ENCODE results near the gene GATAD2B.
"Not testable (repeated sequence)": the region's sequence is repeated elsewhere in the genome, so short reads cannot be mapped to it uniquely, and the experiment has no call there.

The GATAD2B gene

DNA sequence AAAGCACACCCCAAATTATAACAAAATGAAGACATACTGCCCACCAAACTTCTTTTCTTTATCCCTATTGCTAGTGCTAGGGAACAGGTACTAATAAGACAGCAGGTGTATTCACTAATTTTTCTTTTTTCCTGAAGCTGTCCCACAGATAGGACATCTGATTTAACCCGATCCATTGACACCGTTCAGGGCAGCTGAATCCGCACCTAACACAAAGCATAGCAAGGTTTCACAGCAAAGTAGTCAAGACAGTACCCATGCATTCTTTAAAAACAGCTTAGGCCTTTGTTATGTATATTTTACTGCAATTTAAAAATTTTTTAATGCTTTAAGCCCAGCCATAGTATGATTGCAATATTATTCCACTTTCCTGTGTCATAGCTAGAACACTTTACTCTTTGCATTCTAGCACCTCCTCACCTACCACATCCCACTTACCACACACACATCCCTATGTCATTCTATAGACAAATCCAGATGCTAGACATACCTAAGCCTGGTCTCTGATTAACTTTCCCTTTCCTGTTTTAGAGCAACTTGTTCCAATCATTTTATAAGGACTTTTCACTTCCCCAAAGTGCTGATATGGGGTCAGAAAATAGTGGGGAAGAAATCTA lies 40.4 kb downstream of the GATAD2B start:
- DNase-seq: no peak

DNA sequence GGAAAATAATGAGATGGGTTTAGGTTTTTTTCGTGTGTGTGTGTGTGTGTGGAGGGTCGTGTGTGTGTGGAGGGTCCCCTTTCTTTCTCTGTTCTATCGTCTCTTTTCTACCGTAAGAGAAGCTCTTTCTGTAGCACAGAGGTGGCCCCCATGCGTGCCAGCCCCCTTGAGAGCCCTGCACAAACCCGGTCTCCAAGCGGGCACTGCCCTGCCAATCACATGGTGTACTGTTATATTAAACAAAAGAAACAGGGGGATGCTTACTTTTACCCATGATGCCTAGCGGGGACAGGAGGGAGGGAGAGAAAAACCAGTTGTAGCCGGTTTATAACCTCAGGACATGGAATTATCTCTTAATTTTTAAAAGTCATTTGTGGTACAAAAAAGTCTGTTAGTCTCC lies 41.0 kb downstream of the GATAD2B start:
- DNase-seq: peak; percentile 54

- DNase-seq: peak; percentile 91
Measured at GRCh38 chr1:153880962-153881361, 41.8 kb downstream of the GATAD2B start.

GRCh38 chr1:153880024-153880423 lies 42.7 kb downstream of the GATAD2B start:
- DNase-seq: no peak

DNA sequence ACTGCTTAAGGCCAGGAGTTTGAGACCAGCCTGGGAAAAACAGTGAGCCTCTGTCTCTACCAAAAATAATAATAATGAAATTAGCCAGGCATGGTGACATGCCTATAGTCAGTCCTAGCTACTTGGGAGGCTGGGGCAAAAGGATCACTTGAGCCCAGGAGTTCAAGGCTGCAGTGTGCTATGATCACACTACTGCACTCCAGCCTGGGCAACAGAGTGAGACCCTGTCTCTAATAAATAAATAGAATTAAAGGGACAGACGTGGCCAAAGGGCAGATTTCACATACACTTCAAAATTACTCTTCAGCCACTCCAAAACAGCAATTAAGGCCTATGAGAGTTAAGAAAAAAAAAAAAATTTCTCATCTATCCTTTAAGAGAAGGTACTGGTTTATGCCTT lies 45.7 kb downstream of the GATAD2B start:
- DNase-seq: no peak

DNA sequence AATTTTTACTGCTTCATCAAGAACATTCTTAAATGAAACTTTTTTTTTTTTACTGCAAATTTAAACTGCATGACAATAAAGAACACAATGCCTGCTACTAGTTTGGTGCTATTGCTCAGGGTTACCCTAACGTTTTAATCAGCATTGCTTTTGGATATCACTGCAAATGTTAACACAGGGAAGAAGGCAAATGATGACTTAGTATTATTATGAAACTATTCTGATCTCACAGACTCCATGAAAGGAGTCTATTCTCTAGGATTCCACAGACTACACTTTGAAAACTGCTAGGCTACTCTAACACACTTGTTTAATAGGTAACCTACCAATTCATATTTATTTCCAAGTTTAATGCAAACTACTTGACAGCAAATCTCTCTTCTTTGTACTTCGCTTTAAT lies 49.8 kb downstream of the GATAD2B start:
- no peak for DNase-seq

DNA sequence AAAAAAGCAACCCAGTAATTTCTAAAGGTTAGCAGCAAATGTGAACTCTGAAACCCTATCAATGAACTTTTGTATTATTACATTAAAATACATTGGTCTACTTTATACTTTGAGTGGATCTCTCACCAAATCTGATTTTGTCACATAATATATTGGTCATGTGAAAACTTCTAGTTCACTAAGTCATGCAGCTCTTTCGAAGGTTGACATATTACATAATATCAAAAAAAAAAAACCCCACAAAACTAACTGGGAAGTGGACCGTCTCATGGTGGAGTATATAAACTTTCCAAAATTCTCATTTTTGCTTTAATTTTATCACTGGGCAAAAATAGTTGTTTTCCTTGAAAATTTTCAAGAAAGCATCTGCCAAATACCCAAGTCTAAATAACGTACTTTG lies 50.4 kb downstream of the GATAD2B start:
- no peak for DNase-seq

DNA sequence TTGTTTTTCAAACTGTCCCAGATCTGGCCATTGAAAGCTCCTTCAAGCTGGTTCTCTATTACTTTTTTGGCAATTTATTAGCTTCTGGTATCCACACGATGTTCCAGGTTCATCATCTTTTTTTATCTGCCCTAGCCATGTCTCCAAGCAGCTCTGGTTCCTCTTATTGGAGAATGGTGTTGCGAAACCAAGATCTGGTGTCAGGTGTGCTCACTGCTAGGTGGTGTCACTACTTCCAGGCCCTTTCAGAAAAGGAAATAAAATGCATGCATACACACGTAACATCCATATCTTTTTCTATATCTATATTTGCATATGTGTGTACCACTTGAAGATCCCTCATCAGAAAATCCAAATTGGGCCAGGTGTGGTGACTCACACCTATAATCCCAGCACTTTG lies 53.3 kb downstream of the GATAD2B start:
- DNase-seq: no peak

DNA sequence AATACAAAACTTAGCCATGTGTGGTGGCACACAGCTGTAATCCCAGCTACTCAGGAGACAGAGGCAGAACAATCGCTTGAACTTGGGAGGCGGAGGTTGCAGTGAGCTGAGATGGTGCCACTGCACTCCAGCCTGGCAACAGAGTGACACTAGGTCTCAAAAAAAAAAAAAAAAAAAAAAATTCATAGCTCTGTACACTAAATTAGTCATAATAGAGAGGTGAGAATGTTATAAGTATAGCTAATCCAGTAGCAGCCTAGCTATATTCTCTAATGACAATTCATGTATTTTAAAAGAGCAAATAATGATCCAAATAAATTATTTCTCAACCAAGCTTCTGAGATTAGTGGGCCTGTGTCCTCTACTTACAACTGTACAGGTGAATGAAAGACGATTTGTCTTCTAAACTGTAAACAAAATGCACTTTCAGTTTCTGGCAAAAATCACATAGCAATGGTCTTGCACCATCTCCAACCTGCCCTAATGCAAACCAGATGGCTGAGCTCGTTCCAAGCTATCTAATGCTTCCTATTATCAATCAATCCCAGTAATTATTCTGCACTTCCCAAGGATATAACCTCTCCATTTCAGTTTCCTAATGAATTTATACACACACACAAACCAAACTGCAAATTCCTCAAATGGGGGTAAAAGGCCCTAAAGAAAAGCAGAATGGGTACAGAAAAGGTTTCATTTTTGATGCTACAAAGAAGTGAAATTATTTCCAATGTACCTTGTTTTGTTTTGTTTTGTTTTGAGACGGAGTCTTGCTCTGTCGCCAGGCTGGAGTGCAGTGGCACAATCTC lies 56.5 kb downstream of the GATAD2B start:
- DNase-seq: no peak

GRCh38 chr1:153860285-153860684 lies 62.5 kb downstream of the GATAD2B start:
- no peak for DNase-seq

GRCh38 chr1:153857505-153857904 lies 65.3 kb downstream of the GATAD2B start:
- no peak for DNase-seq

GRCh38 chr1:153856763-153857162 lies 66.0 kb downstream of the GATAD2B start:
- no peak for DNase-seq

- no peak for DNase-seq
Measured at GRCh38 chr1:153852170-153852569, 70.6 kb downstream of the GATAD2B start.

- DNase-seq: no peak
Measured at GRCh38 chr1:153849487-153850185, 73.1 kb downstream of the GATAD2B start.

DNA sequence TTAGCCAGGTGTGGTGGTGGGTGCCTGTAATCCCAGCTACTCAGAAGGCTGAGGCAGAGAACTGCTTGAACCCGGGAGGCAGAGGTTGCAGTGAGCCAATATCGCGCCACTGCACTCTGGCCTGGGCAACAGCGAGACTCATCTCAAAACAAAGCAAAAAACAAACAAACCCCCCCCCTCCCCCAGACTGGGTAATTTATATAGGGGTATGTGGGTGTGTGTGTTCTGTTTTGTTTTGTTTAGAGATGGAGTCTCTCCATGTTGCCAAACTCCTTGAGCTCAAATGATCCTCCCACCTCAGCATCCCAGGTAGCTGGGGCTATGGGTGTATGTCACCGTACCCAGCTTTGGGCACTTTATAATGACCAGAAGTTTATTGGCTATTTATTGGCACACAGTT lies 74.0 kb downstream of the GATAD2B start:
- no peak for DNase-seq

DNA sequence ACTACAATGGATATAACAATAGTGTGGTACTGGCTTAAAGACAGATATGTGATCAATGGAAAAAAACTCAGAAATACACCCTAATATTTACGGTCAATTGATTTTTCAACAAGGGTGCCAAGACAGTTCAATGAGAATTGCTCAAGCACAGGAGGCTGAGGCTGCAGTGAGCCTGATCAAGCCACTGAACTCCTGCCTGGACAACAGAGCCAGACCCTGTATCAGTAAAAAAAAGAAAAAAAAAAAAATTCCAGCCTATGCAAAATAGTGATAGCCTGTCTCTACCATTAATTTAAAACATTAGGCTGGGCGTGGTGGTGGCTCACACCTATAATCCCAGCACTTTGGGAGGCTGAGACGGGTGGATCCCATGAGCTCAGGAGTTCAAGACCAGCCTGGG lies 77.6 kb downstream of the GATAD2B start:
- no peak for DNase-seq

- not testable (repeated sequence) for DNase-seq
Measured at GRCh38 chr1:153844349-153844748, 78.4 kb downstream of the GATAD2B start.

DNA sequence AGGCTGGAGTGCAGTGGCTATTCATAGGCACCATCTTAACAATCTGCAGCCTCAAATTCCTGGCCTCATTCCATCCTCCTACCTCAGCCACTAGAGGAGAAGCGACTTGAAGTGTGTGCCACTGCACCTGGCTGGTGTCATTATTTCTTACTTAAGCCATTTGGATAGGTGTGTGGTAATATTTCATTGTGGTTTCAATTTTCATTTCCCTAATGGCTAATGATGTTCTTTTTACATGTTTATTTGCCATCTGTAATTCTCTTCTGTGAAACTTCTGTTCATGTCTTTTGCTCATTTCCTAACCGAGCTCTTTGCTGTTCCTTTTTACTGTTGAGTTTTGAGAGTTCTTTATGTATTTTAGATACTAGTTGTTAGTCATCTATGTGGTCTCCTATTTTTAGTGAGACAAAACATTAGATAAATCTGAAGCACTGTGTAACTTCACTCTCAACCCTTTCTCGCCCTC lies 80.7 kb downstream of the GATAD2B start:
- DNase-seq: no peak

DNA sequence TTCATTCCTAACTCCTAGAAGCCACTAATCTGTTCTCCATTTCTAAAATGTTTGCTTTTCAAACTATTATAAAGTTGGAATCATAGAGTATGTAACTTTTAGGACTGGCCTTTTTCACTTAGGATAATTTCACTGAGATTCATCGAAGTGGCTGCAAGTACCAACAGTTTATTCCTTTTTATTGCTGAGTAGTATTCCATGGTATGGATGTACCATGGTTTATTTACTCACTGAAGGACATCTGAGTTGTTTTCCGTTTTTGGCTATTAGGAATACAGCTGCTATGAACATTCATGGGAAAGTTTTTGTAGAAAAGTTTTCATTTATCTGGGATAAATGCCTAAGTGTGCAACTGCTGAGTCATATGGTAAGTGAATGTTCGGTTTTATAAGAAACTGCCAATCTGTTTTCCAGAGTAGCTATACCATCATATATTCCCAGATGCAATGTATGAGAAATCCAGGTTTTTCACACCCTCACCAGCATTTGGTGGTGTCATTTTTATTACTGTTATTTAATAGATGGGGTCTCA lies 81.2 kb downstream of the GATAD2B start:
- no peak for DNase-seq

DNA sequence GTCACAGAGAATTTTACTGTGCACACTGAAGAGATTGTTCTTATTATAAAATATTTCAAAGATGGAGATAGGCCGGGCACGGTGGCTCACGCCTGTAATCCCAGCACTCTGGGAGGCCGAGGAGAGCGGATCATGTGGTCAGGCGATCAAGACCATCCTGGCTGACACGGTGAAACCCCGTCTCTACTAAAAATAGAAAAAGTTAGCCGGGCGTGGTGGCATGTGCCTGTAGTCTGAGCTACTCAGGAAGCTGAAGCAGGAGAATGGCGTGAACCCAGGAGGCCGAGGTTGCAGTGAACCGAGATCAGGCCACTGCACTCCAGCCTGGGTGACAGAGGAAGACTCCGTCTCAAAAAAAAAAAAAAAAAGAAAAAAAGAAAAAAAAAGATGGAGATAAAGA lies 82.0 kb downstream of the GATAD2B start:
- DNase-seq: not testable (repeated sequence)

GRCh38 chr1:153833968-153834367 lies 88.8 kb downstream of the GATAD2B start:
- DNase-seq: not testable (repeated sequence)

DNA sequence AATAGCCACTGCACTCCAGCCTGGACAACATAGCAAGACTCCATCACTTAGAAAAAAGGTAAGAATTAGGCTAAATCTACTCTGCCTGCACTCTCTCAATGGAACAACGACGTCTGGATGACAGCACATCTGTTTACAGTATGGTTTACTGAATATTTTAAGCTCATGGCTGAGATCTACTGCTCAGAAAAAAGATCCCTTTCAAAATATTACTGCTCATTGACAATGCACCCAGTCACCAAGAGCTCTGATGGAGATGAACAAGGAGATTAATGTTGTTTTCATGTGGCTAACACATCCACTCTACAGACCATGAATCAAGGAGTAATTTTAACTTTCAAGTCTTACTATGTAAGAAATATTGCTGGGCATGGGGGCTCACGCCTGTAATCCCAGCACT lies 89.6 kb downstream of the GATAD2B start:
- DNase-seq: no peak

GRCh38 chr1:153832293-153832692 lies 90.5 kb downstream of the GATAD2B start:
- no peak for DNase-seq

GRCh38 chr1:153831026-153831425 lies 91.7 kb downstream of the GATAD2B start:
- DNase-seq: no peak
